GM19372 (cell line): ENCODE measurements around the gene MYRFL.
"Not testable (repeated sequence)": the region's sequence is repeated elsewhere in the genome, so short reads cannot be mapped to it uniquely, and the experiment has no call there.

Source experiments
- ATAC-seq: cut with Tn5 transposase; IDR thresholded peaks from one replicate; pipeline ENCODE4 v1.9.1; 2021; ENCODE audit warnings: mild to moderate bottlenecking, low read depth, moderate library complexity; ENCODE audit not compliant: unreplicated experiment

Gene MYRFL

DNA sequence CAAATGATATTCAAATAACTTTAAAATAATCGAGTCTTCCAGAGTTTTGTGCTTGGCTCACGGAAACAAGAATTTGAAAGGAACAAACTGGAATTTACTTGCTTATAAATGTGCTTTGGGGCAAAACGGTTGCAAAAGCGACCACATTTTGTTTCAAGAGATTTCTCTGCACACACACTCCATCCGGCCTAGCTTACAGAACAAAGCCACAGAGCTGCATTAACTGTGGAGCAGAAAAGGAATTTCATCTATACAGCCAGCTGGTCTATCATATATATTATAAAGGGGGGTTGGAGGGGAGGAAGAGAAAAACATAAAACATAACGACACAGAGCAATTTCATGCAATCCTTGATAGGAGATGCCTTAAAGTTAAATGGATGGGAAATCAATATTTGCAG is 153.0 kb downstream of the MYRFL start:
- no peak for ATAC-seq

- ATAC-seq: no peak
Measured at GRCh38 chr12:69981881-69982475, 157.0 kb downstream of the MYRFL start.

DNA sequence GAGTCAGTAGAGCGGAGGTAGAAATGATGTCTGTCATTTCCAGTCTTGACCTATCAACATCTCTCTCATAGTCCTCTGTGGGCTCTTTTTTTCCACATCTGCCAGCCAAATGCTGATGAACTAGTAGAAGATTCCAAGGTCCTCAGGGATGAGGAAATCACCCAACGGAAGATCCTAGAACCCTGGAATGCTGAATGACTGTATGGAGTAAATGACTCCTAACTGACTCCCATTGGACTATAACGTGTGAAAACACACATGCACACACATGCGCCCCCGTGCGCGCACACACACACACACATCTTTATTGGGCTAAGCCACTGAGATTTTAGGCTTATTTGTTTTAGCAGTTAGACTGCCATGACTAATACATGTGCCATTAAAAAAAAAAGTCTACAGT is 159.2 kb downstream of the MYRFL start:
- ATAC-seq: no peak

DNA sequence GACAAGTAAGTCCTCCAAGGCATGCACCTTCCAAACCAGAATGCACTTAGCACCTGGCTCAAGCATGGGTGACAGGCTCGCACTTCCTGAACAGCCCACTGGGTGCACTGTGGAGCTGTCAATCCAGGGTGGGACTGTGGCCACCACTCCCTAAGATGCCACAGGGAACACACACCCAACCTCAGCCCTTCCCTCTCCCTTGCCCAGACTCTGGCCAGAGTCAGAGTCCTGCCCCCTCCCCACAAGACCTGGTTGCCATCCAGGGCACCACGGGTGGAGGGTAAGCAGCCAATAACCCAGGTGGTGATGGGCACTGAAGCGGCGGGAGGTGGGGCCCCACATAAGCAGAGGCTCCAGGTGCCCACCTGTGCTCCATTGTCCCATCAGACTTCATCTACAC is 160.6 kb downstream of the MYRFL start:
- no peak for ATAC-seq

DNA sequence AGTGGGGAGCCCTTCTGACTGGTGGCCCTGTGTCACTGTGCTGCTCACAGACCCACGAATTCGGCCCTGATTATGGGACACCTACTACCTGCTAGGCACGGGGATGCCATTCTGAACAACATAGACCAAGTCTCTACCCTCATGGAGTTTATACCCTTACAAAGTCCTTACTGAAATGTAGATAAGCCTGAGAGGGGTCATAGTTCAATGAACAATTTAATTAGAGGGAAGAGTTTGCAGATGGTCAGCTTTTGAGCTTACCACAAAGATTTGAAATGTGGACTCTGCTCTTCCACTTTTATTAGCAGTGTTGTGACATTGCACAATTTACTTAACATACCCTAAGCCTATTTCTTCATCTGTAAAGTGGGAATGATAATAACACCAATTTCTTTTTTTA is 161.1 kb downstream of the MYRFL start:
- ATAC-seq: no peak

GRCh38 chr12:69987579-69988091 is 162.6 kb downstream of the MYRFL start:
- no peak for ATAC-seq

GRCh38 chr12:69988481-69989321 is 163.7 kb downstream of the MYRFL start:
- ATAC-seq: no peak

DNA sequence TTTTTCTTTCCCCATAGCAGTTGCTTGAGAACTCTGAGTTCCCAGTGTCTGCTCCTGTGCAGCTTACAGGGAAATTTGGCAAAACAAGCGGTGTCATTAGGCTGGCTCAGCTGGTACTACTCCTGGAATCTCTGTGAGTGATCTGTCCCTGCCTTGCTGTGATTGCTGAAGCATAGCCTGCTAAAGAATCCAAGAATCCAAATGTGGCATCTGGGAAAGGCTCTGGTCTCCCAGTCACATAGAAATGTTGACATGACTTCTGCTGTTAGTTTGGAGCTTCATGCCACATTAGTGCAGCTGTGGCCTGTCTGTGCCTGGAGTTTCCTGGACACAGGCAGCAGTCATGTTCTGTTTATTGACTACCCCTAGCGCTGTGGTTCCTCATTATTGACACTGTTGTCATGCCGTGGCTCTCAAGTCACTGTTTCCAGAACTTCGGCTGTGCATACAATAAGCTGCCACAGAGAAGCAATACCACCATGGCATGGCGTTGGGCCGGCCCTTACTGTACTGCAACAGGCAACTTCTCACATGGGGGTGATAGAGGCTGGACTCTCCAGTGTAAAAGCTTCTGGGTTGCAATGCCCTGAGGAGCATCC is 166.8 kb downstream of the MYRFL start:
- ATAC-seq: no peak

DNA sequence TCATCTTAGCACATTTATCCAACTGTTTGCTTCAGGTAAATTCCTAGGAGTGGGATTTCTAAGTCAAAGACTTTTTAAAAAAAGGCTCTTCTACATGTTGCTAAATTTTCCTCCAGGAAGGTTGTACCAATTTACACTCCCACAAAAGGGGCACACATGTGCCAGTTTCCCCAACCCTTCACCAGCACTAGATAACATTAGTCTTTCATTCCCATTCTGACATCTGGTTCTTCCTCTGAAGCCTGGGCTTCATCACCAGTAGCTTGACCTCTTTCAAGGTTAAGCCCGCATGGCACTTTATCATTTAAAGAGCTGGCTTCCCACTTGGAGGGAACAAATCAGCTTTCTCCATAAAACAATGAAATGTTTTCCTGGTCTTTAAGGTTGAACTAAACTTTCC is 168.4 kb downstream of the MYRFL start:
- ATAC-seq: no peak

- ATAC-seq: not testable (repeated sequence)
Measured at GRCh38 chr12:69994086-69994485, 169.1 kb downstream of the MYRFL start.

GRCh38 chr12:69994724-69995173 is 169.7 kb downstream of the MYRFL start:
- no peak for ATAC-seq

- ATAC-seq: no peak
Measured at GRCh38 chr12:69996241-69996640, 171.2 kb downstream of the MYRFL start.

GRCh38 chr12:69996722-69997121 is 171.7 kb downstream of the MYRFL start:
- no peak for ATAC-seq

- ATAC-seq: no peak
Measured at GRCh38 chr12:69998011-69998410, 173.0 kb downstream of the MYRFL start.

- no peak for ATAC-seq
Measured at GRCh38 chr12:69998922-69999321, 173.9 kb downstream of the MYRFL start.

DNA sequence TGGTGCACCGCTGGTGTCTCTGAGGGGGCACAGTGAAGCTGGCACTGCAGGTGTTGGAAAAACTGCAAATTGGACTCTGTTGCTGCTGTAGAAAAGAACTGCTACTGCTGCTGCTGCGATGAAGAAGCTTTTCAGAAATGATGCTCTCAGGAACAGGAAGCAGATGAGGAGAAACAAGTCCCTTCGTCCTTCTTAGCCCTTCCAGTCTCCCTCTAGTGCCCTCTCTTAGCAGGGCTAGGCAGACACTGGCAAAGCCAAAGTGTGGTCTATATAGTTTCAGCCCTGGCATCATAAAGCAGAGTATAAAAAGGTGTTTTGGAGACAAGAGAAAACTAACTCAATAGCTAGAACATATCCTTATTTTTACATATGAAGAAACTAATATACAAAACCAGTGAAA is 174.5 kb downstream of the MYRFL start:
- no peak for ATAC-seq

DNA sequence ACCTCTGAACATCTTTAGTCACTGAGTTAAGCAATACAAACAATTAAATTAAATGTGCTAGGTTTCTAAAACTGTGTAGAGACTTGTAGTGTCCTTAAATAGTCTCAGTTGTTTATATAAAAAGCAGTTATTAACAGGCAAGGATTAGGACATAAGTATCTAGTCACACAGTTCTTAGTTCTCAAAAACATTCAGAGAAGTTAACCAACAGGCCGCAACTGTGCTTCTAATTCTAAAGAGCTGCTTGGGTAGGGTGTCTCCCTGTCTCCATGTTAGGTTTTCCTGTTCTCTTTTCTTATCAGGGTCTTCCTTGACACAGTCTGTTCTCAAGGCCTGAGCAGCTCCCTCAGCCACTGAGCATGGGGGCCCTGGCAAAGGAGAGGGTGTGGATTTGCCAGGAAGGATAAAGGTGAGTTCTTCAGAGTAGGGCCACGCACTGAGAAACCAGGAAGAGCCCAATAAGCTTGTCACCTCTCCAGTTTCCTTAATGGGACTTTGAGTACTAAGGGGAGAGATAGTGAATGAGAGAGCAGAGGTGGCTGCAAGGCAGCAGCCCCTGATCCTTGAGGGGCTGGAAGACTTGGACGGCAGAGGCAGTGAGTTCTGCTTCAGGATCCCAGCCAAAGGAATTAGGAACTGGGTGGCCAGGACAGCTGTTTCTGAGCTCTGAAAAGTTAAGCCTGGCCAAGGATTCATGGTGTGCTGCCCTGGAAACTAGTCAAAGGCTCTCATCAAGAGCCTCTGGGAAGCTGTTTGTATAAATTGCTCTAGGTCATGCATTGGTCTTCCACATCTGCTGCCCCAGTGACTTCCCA is 177.3 kb downstream of the MYRFL start:
- ATAC-seq: no peak

DNA sequence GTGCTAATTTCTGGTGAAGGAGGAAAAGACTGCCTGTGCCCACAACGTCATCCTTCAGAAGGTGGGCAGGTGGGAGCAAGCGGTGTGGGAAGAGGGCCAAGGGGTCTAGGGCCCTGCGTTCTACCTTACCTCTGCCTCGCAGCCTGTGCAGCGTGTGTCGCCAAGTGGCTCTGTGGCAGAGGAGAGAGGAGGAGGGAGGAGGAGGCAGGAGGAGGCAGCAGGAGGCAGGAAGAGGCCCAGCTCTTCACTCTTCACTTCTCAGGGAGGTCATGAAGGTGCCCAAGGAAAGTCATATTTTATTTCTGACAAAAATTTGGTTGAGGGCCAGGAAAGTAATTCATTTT is 177.9 kb downstream of the MYRFL start:
- no peak for ATAC-seq

- ATAC-seq: no peak
Measured at GRCh38 chr12:70005864-70006618, 181.0 kb downstream of the MYRFL start.

DNA sequence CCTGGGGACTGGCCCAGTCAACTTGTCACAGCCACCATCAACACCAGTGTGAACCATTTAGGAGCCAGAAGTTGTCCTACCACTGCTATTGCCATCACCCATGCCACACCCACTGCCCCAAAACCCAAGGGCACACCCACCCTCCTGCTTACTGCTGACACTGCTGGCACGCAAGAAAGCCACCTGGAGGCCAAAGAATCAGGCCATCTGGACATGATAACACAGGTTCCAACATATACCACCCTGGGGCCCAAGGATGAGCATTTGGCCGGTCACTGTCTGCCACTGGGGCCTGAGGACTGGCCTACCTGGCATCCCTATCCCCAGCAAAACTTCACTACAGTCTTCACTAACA is 181.6 kb downstream of the MYRFL start:
- ATAC-seq: no peak
